ENCODE results near the gene TNN. TPM values are rescaled to one million over a fixed set of nuclear protein-coding genes. Genes with fewer than 3 reads are reported as not detected.

TNN gene
- polyA plus RNA-seq, 1 donor from 2014 or later: not detected

GRCh38 chr1:175163702-175164101, 96.1 kb downstream of the TNN start:
- H3K9ac ChIP-seq (ENCODE audit: low read length): no peak overlapping the region
- H3F3A ChIP-seq (ENCODE audit: insufficient read depth, low read length, poor library complexity, severe bottlenecking): no peaks in the 10 kb centered on the region
- no peak overlapping the region for H3K4me3 ChIP-seq (ENCODE audit: low read length)
- no peaks in the 10 kb centered on the region for H3K79me2 ChIP-seq (replicated peaks; ENCODE audit: insufficient read depth, low read length)
- H3K36me3 ChIP-seq (ENCODE audit: insufficient read depth, low read length): no peaks in the 10 kb centered on the region
- no peaks in the 10 kb centered on the region for H3K9me3 ChIP-seq (ENCODE audit: low read length)
- TF ChIP-seq TAF1 (IDR thresholded peaks at IDR 0.05; ENCODE audit: low read depth) (no peak), SMC3 (conservative IDR thresholded peaks at IDR 0.05; ENCODE audit: poor library complexity) (no peak), POLR2AphosphoS5 (IDR thresholded peaks at IDR 0.05) (no peak), CTCF (IDR thresholded peaks at IDR 0.05; ENCODE audit: poor library complexity, severe bottlenecking) (no peak), EP300 (conservative IDR thresholded peaks at IDR 0.05; ENCODE audit: poor library complexity, severe bottlenecking) (no peak), REST (IDR thresholded peaks at IDR 0.05; ENCODE audit: borderline replicate concordance) (no peak), RAD21 (conservative IDR thresholded peaks at IDR 0.05) (no peak), MXI1 (conservative IDR thresholded peaks at IDR 0.05; ENCODE audit: poor library complexity, severe bottlenecking) (no peak), EZH2 (IDR thresholded peaks at IDR 0.05; ENCODE audit: borderline replicate concordance, insufficient read depth, low read length, poor library complexity, severe bottlenecking) (no peak)
- no peaks in the 10 kb centered on the region for H4K20me1 ChIP-seq (ENCODE audit: insufficient read depth)
- H3K9me2 ChIP-seq (ENCODE audit: insufficient read depth, low read length): no peaks in the 10 kb centered on the region
- H3K27ac ChIP-seq (ENCODE audit: low read length): no peak overlapping the region
- no peaks in the 10 kb centered on the region for H3K27me3 ChIP-seq (ENCODE audit: insufficient read depth, low read depth, low read length)
- no peak overlapping the region for H2AFZ ChIP-seq (ENCODE audit: low read depth, low read length)
- H3K4me2 ChIP-seq (ENCODE audit: low read length): no peak overlapping the region

GRCh38 chr1:175164751-175165150, 97.1 kb downstream of the TNN start:
- Histone ChIP-seq H3K9me3 (ENCODE audit: low read length) (no peaks in the 10 kb centered on the region), H3K27me3 (ENCODE audit: insufficient read depth, low read depth, low read length) (no peaks in the 10 kb centered on the region), H3K4me2 (ENCODE audit: low read length) (no peak overlapping the region), H4K20me1 (ENCODE audit: insufficient read depth) (no peaks in the 10 kb centered on the region), H3F3A (ENCODE audit: insufficient read depth, low read length, poor library complexity, severe bottlenecking) (no peaks in the 10 kb centered on the region), H3K9me2 (ENCODE audit: insufficient read depth, low read length) (no peaks in the 10 kb centered on the region), H3K36me3 (ENCODE audit: insufficient read depth, low read length) (no peaks in the 10 kb centered on the region), H3K27ac (ENCODE audit: low read length) (no peak overlapping the region), H3K9ac (ENCODE audit: low read length) (no peak overlapping the region), H3K79me2 (replicated peaks; ENCODE audit: insufficient read depth, low read length) (no peaks in the 10 kb centered on the region), H2AFZ (ENCODE audit: low read depth, low read length) (no peak overlapping the region), H3K4me3 (ENCODE audit: low read length) (no peak overlapping the region)
- no peak for TF ChIP-seq CTCF (IDR thresholded peaks at IDR 0.05; ENCODE audit: poor library complexity, severe bottlenecking)
- TF ChIP-seq SMC3 (conservative IDR thresholded peaks at IDR 0.05; ENCODE audit: poor library complexity): no peak
- TF ChIP-seq POLR2AphosphoS5 (IDR thresholded peaks at IDR 0.05): no peak
- no peak for TF ChIP-seq RAD21 (conservative IDR thresholded peaks at IDR 0.05)
- TF ChIP-seq REST (IDR thresholded peaks at IDR 0.05; ENCODE audit: borderline replicate concordance): no peak
- TF ChIP-seq EZH2 (IDR thresholded peaks at IDR 0.05; ENCODE audit: borderline replicate concordance, insufficient read depth, low read length, poor library complexity, severe bottlenecking): no peak
